Activated T-helper 2 cell treated with anti-CD3 and anti-CD28 coated beads, Interferon-gamma antibody, Interleukin-2, Interleukin-4, amounts not matched to agents 10 μg/mL and 5 μg/mL and 100 μg/mL, durations not matched to agents 14 hours and 24 hours and 36 hours (primary cell): ENCODE results near the gene ABCB9. TPM values are rescaled to one million over a fixed set of nuclear protein-coding genes. Genes with fewer than 3 reads are reported as not detected.
A peak's percentile ranks its signal among the peaks of the same experiment; 100 is the strongest.

Experiments used
- DNase-seq: peaks from one replicate; pipeline ENCODE4 v3.0.0; 2021; ENCODE audit warnings: low spot score
- H3K27ac Mint-ChIP-seq: one replicate; pipeline ENCODE4 v1.8.0; 2021; ENCODE audit warnings: mixed read lengths
- H3K27me3 Mint-ChIP-seq: one replicate; pipeline ENCODE4 v1.8.0; 2021; ENCODE audit warnings: low read depth, mixed read lengths
- H3K36me3 Mint-ChIP-seq: one replicate; pipeline ENCODE4 v1.8.0; 2021; ENCODE audit warnings: low read depth, mixed read lengths
- H3K4me1 Mint-ChIP-seq: one replicate; pipeline ENCODE4 v1.8.0; 2021; ENCODE audit warnings: low read depth, mixed read lengths
- H3K4me3 Mint-ChIP-seq: one replicate; pipeline ENCODE4 v1.8.0; 2021; ENCODE audit warnings: low read depth, mild to moderate bottlenecking, moderate library complexity, mixed read lengths
- H3K9me3 Mint-ChIP-seq: one replicate; pipeline ENCODE4 v1.8.0; 2021; ENCODE audit warnings: mixed read lengths
- intact Hi-C: fragments of 100-400 bp; cut with micrococcal nuclease; formaldehyde crosslinking; loops from one replicate; pipeline ENCODE4 v1.15.1; 2023
- total RNA-seq: library from RNA; stranded (reverse); gene quantifications from 2 replicates; pipeline ENCODE4 v1.2.3, GENCODE V29; 2022

The ABCB9 gene
- total RNA-seq, 1 donor from 2014 or later: 5.4 TPM

DNA sequence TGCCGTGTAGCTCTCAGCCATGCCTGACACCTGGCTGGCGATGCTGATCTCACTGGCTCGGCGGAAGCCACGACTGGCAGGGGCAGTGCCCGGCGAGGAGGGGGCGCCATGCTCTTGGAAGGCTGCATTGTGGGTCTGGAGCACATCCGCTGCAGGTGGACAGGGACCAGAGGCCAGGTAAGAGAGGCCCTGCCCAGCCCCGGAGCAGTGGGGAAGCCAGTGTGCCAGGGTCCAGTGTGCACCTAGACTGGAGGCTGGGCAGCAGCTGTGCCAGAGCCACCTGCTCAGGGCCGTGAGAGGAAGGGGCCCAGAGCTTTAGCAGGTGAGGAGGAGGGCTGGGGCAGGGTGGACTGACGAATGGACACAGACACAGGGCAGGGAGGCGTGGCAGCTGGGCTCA lies 24.3 kb upstream of the ABCB9 start:
- intact Hi-C loops: no loop called here
- H3K4me3 Mint-ChIP-seq: no peak overlapping the region
- DNase-seq: no peak
- H3K27me3 Mint-ChIP-seq: no peaks in the 10 kb centered on the region
- no peak overlapping the region for H3K27ac Mint-ChIP-seq
- no peaks in the 10 kb centered on the region for H3K36me3 Mint-ChIP-seq
- H3K9me3 Mint-ChIP-seq: no peaks in the 10 kb centered on the region
- H3K4me1 Mint-ChIP-seq: no peaks in the 10 kb centered on the region

GRCh38 chr12:122989874-122990419 lies 23.7 kb upstream of the ABCB9 start:
- DNase-seq: no peak
- Mint-ChIP-seq H3K36me3 (peaks cover 5% of the 10 kb centered on the region), H3K27me3 (no peaks in the 10 kb centered on the region), H3K27ac (no peak overlapping the region), H3K9me3 (no peaks in the 10 kb centered on the region), H3K4me1 (no peaks in the 10 kb centered on the region), H3K4me3 (no peak overlapping the region)
- intact Hi-C loops: no loop called here

GRCh38 chr12:122989225-122989839 lies 23.1 kb upstream of the ABCB9 start:
- H3K36me3 Mint-ChIP-seq: peaks cover 11% of the 10 kb centered on the region
- H3K27ac Mint-ChIP-seq: no peak overlapping the region
- no peaks in the 10 kb centered on the region for H3K9me3 Mint-ChIP-seq
- H3K4me1 Mint-ChIP-seq: peaks cover 2% of the 10 kb centered on the region
- H3K4me3 Mint-ChIP-seq: no peak overlapping the region
- H3K27me3 Mint-ChIP-seq: no peaks in the 10 kb centered on the region
- intact Hi-C loops: no loop called here
- DNase-seq: no peak

GRCh38 chr12:122988612-122989212 lies 22.4 kb upstream of the ABCB9 start:
- peaks cover 5% of the 10 kb centered on the region for H3K4me1 Mint-ChIP-seq
- peaks cover 13% of the 10 kb centered on the region for H3K36me3 Mint-ChIP-seq
- H3K27ac Mint-ChIP-seq: no peak overlapping the region
- H3K9me3 Mint-ChIP-seq: no peaks in the 10 kb centered on the region
- H3K27me3 Mint-ChIP-seq: no peaks in the 10 kb centered on the region
- no peak overlapping the region for H3K4me3 Mint-ChIP-seq
- no peak for DNase-seq
- intact Hi-C loops: no loop called here

GRCh38 chr12:122988036-122988435 lies 21.8 kb upstream of the ABCB9 start:
- no peak for DNase-seq
- H3K36me3 Mint-ChIP-seq: peaks cover 17% of the 10 kb centered on the region
- no peak overlapping the region for H3K4me3 Mint-ChIP-seq
- no peaks in the 10 kb centered on the region for H3K9me3 Mint-ChIP-seq
- intact Hi-C loops: no loop called here
- H3K4me1 Mint-ChIP-seq: peaks cover 11% of the 10 kb centered on the region
- H3K27me3 Mint-ChIP-seq: no peaks in the 10 kb centered on the region
- no peak overlapping the region for H3K27ac Mint-ChIP-seq

DNA sequence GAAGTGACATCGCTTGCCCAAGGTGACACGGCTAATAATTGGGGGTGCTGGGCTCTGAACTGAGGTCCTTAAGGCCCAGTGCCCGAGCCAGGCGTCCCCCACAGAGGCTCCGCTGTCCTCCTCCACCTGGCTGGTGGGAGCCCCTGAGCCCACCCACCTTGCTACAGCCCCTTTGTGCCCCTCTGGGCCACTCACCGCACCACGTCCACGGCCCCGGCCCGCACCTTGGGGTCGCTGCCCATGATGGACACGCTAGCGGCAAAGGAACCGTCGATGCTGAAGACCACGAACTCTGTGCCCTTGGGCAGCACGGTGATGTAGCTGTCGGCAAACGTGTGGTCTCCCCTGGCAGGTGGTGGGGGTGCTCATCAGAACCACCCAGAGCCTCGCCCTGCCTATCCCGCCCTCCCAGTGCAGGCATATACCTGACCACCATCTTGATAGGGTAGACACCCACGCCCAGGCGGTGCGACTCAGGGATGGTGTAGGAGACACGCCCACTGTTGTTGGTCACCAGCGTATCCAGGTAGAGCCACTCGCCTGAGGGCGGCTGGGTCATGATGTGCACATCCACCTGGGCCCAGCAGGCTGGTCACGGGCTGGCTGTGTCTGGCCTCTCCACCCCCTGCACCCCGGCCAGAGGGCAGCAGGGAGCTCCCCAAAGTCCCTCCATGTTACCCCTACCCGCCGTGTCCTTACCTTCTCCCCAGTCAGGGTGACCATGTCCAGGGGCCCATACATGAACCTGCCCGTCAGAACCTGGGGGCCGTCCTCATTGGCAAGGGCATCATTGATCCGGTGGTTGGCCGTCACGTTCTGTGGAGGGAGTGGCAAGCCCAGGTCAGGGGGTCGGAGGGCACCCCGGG lies 21.1 kb upstream of the ABCB9 start:
- Mint-ChIP-seq H3K4me1 (peaks cover 14% of the 10 kb centered on the region), H3K27me3 (no peaks in the 10 kb centered on the region), H3K4me3 (no peak overlapping the region), H3K36me3 (peaks cover 24% of the 10 kb centered on the region), H3K27ac (no peak overlapping the region), H3K9me3 (no peaks in the 10 kb centered on the region)
- DNase-seq: no peak
- intact Hi-C loops: no loop called here

- no peak overlapping the region for H3K27ac Mint-ChIP-seq
- no peak for DNase-seq
- H3K4me3 Mint-ChIP-seq: no peak overlapping the region
These were observed 20.1 kb upstream of the ABCB9 start for GRCh38 chr12:122986258-122986871.

DNA sequence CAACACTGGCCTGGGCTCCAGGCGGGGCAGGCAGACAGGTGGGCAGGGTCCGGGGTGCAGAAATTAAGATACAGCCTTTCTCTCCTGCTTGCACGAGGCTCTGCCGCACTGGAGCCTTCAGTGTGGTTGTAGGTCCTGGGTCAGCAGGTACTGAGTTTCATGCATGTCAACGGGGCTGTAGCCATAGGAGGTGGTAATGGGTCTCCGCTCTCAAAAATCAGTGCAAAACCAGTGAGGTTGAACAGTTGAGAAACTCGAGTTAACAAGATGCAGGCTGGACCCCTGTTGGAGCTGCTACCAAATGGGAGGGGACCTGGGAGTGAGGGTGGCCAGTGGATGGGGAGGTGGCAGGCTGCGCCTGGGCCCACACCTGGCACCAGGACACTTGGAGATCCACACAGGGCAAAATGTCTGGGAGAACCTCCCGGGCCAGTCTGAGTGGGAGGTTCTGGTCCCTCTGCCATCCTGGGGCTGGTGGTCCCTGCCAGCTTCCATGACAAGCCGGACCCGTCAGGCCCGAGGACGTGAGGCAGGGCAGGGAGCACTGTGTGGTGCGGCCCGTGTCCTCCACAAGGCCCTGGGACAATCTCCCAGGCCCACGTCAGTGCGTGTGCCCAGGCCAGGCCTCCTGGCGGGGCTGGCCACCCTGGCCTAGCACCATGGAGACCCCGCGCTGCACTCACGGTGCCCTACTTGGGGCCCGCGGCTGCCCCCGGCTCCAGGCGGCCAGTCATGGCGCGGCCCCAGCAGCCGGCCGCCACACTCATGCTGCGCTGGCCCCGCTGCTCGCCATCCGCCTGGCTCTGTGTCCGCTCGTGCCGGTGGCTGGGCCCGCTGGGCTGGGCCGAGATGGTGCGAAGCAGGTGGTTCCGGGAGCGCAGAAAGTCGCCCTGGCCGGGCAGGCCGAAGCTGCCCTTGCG lies 19.3 kb upstream of the ABCB9 start:
- Mint-ChIP-seq H3K9me3 (no peaks in the 10 kb centered on the region), H3K36me3 (peaks cover 38% of the 10 kb centered on the region), H3K27me3 (no peaks in the 10 kb centered on the region), H3K4me3 (no peak overlapping the region), H3K27ac (no peak overlapping the region), H3K4me1 (peaks cover 20% of the 10 kb centered on the region)
- intact Hi-C loops: no loop called here
- no peak for DNase-seq

More at GRCh38 chr12:122986258-122986871, 20.1 kb upstream of the ABCB9 start:
- no peaks in the 10 kb centered on the region for H3K27me3 Mint-ChIP-seq
- H3K9me3 Mint-ChIP-seq: no peaks in the 10 kb centered on the region
- intact Hi-C loops: no loop called here
- peaks cover 34% of the 10 kb centered on the region for H3K36me3 Mint-ChIP-seq
- H3K4me1 Mint-ChIP-seq: peaks cover 20% of the 10 kb centered on the region

- Mint-ChIP-seq H3K36me3 (peaks cover 38% of the 10 kb centered on the region), H3K4me1 (peaks cover 20% of the 10 kb centered on the region), H3K27ac (no peak overlapping the region), H3K9me3 (no peaks in the 10 kb centered on the region), H3K4me3 (no peak overlapping the region), H3K27me3 (no peaks in the 10 kb centered on the region)
- intact Hi-C loops: no loop called here
- DNase-seq: no peak
These were observed 18.5 kb upstream of the ABCB9 start for GRCh38 chr12:122984612-122985337.

- Mint-ChIP-seq H3K27ac (peak overlapping the region; percentile 17), H3K36me3 (peaks cover 38% of the 10 kb centered on the region), H3K4me1 (peaks cover 20% of the 10 kb centered on the region), H3K4me3 (peak overlapping the region; percentile 33), H3K27me3 (no peaks in the 10 kb centered on the region), H3K9me3 (no peaks in the 10 kb centered on the region)
- intact Hi-C loops: no loop called here
- no peak for DNase-seq
These were observed 17.7 kb upstream of the ABCB9 start for GRCh38 chr12:122983789-122984515.
